Osteoblast (primary cell): ENCODE data around the gene FARS2. TPM values are rescaled to one million over a fixed set of nuclear protein-coding genes. Genes with fewer than 3 reads are reported as not detected.

Source experiments
- DNase-seq: peaks from one replicate; pipeline ENCODE4 v3.0.0; 2011; ENCODE audit warnings: low spot score, mixed read lengths; ENCODE audit not compliant: insufficient read length; ENCODE audit errors: missing footprints
- H2AFZ ChIP-seq: 2 replicates; pipeline ENCODE4 v1.6.0; 2011; ENCODE audit warnings: mild to moderate bottlenecking, low read length
- H3K27ac ChIP-seq: 2 replicates; pipeline ENCODE4 v1.5.1; 2011; ENCODE audit warnings: mild to moderate bottlenecking, low read depth, low read length, moderate library complexity
- H3K27me3 ChIP-seq: 2 replicates; pipeline ENCODE4 v1.6.0; 2012; ENCODE audit warnings: mild to moderate bottlenecking, control low read depth, inconsistent platforms, low read length, moderate library complexity; ENCODE audit not compliant: insufficient read depth
- H3K36me3 ChIP-seq: 2 replicates; pipeline ENCODE4 v1.5.1; 2011; ENCODE audit warnings: mild to moderate bottlenecking, low read length, control low read depth, moderate library complexity; ENCODE audit not compliant: insufficient read depth
- H3K4me1 ChIP-seq: 2 replicates; pipeline ENCODE4 v1.5.1; 2011; ENCODE audit warnings: mild to moderate bottlenecking, low read length, control low read depth, moderate library complexity; ENCODE audit not compliant: insufficient read depth
- H3K4me2 ChIP-seq: 2 replicates; pipeline ENCODE4 v1.6.0; 2011; ENCODE audit warnings: mild to moderate bottlenecking, low read length; ENCODE audit not compliant: insufficient read depth
- H3K4me3 ChIP-seq: fragments of 200-600 bp; sonication (generic); 3 replicates; pipeline ENCODE4 v1.5.1; 2012; ENCODE audit warnings: mild to moderate bottlenecking, low read length, inconsistent platforms; ENCODE audit not compliant: insufficient read depth
- H3K79me2 ChIP-seq: 2 replicates; pipeline ENCODE4 v1.6.0; 2012; ENCODE audit warnings: mild to moderate bottlenecking, low read length, control low read depth, inconsistent platforms; ENCODE audit not compliant: insufficient read depth
- H3K9me3 ChIP-seq: 2 replicates; pipeline ENCODE4 v1.5.1; 2011; ENCODE audit warnings: low read depth, low read length, control low read depth
- H4K20me1 ChIP-seq: 2 replicates; pipeline ENCODE4 v1.6.0; 2012; ENCODE audit warnings: mild to moderate bottlenecking, low read length, control low read depth; ENCODE audit not compliant: insufficient read depth
- CTCF ChIP-seq: IDR thresholded peaks from 2 replicates; pipeline ENCODE4 v1.5.1; 2011; ENCODE audit warnings: mild to moderate bottlenecking, low read depth, low read length, moderate library complexity; ENCODE audit errors: extremely low read depth
- total RNA-seq: library from RNA; depleted of rRNA; stranded (reverse); fragments of >200 nt; gene quantifications from 2 replicates; pipeline ENCODE4 v1.2.3, GENCODE V29; 2012

The FARS2 gene
- total RNA-seq, 1 donor: 29.7 TPM

GRCh38 chr6:5241252-5241651 is 20.1 kb upstream of the FARS2 start:
- Histone ChIP-seq H4K20me1 (peaks cover 3% of the 10 kb centered on the region), H3K4me1 (no peaks in the 10 kb centered on the region), H3K27me3 (no peaks in the 10 kb centered on the region), H2AFZ (no peak overlapping the region), H3K4me2 (no peak overlapping the region), H3K79me2 (peaks cover 12% of the 10 kb centered on the region), H3K27ac (no peak overlapping the region), H3K36me3 (no peaks in the 10 kb centered on the region), H3K4me3 (no peak overlapping the region), H3K9me3 (no peaks in the 10 kb centered on the region)
- DNase-seq: no peak
- no peak for TF ChIP-seq CTCF

GRCh38 chr6:5243069-5243468 is 18.2 kb upstream of the FARS2 start:
- Histone ChIP-seq H3K79me2 (peaks cover 18% of the 10 kb centered on the region), H3K27me3 (no peaks in the 10 kb centered on the region), H3K27ac (no peak overlapping the region), H3K4me1 (no peaks in the 10 kb centered on the region), H3K36me3 (no peaks in the 10 kb centered on the region), H3K4me2 (no peak overlapping the region), H3K9me3 (no peaks in the 10 kb centered on the region), H3K4me3 (no peak overlapping the region), H4K20me1 (peaks cover 5% of the 10 kb centered on the region), H2AFZ (no peak overlapping the region)
- DNase-seq: no peak
- no peak for TF ChIP-seq CTCF

GRCh38 chr6:5246141-5247097 is 14.9 kb upstream of the FARS2 start:
- Histone ChIP-seq H4K20me1 (peaks cover 4% of the 10 kb centered on the region), H3K9me3 (no peaks in the 10 kb centered on the region), H3K4me1 (no peaks in the 10 kb centered on the region), H3K79me2 (peaks cover 25% of the 10 kb centered on the region), H3K27ac (no peak overlapping the region), H2AFZ (no peak overlapping the region), H3K36me3 (no peaks in the 10 kb centered on the region), H3K27me3 (no peaks in the 10 kb centered on the region), H3K4me3 (no peak overlapping the region), H3K4me2 (no peak overlapping the region)
- no peak for TF ChIP-seq CTCF
- no peak for DNase-seq

GRCh38 chr6:5247201-5247600 is 14.1 kb upstream of the FARS2 start:
- Histone ChIP-seq H3K27ac (no peak overlapping the region), H3K4me3 (no peak overlapping the region), H3K4me1 (no peaks in the 10 kb centered on the region), H2AFZ (no peak overlapping the region), H4K20me1 (peaks cover 4% of the 10 kb centered on the region), H3K79me2 (peaks cover 29% of the 10 kb centered on the region), H3K27me3 (no peaks in the 10 kb centered on the region), H3K4me2 (no peak overlapping the region), H3K36me3 (no peaks in the 10 kb centered on the region), H3K9me3 (no peaks in the 10 kb centered on the region)
- DNase-seq: no peak
- no peak for TF ChIP-seq CTCF
